ENCODE results near the gene ABCC11.
A peak's percentile ranks its signal among the peaks of the same experiment; 100 is the strongest.
"Not testable (repeated sequence)": the region's sequence is repeated elsewhere in the genome, so short reads cannot be mapped to it uniquely, and the experiment has no call there.

ABCC11 gene

GRCh38 chr16:48187779-48188178, 59.6 kb downstream of the ABCC11 start:
- no peak for TF ChIP-seq HDGF (IDR thresholded peaks at IDR 0.05; ENCODE audit: borderline replicate concordance)
- ChIA-PET POLR2A (no interaction called here), CTCF (no interaction called here)
- no peak for DNase-seq (ENCODE audit: extremely low spot score)

GRCh38 chr16:48184681-48185080, 62.7 kb downstream of the ABCC11 start:
- TF ChIP-seq SUZ12 (IDR thresholded peaks at IDR 0.05), result no peak
- no peak for TF ChIP-seq NFRKB (IDR thresholded peaks at IDR 0.05)
- no peak for TF ChIP-seq L3MBTL2 (conservative IDR thresholded peaks at IDR 0.05)
- TF ChIP-seq TARDBP (IDR thresholded peaks at IDR 0.05), result no peak
- no peak for TF ChIP-seq PKNOX1 (IDR thresholded peaks at IDR 0.05)
- no peak for TF ChIP-seq FOXM1 (IDR thresholded peaks at IDR 0.05; ENCODE audit: borderline replicate concordance)
- TF ChIP-seq CTBP1 (IDR thresholded peaks at IDR 0.05; ENCODE audit: borderline replicate concordance), result no peak
- TF ChIP-seq LEF1 (IDR thresholded peaks at IDR 0.05; ENCODE audit: borderline replicate concordance), result no peak
- no peak for TF ChIP-seq FOXK2 (IDR thresholded peaks at IDR 0.05)
- TF ChIP-seq ELF4 (IDR thresholded peaks at IDR 0.05), result no peak
- TF ChIP-seq ARNT (IDR thresholded peaks at IDR 0.05), result no peak
- TF ChIP-seq HDGF (IDR thresholded peaks at IDR 0.05; ENCODE audit: borderline replicate concordance), result no peak
- no peak for TF ChIP-seq ZNF384 (IDR thresholded peaks at IDR 0.05)
- no peak for TF ChIP-seq BHLHE40 (IDR thresholded peaks at IDR 0.05; ENCODE audit: borderline replicate concordance)
- no peak for TF ChIP-seq SP1 (IDR thresholded peaks at IDR 0.05)
- no peak for TF ChIP-seq FOXA1 (IDR thresholded peaks at IDR 0.05)
- ChIA-PET CTCF (interaction anchor here (1.5 kb wide), 1 partner anchor 446 kb away, joined by 4 read pairs; no protein-coding TSS in a partner anchor), POLR2A (no interaction called here)
- DNase-seq (ENCODE audit: extremely low spot score), result no peak

GRCh38 chr16:48182979-48183537, 64.3 kb downstream of the ABCC11 start:
- no peak for TF ChIP-seq SUZ12 (IDR thresholded peaks at IDR 0.05)
- no peak for TF ChIP-seq FOXK2 (IDR thresholded peaks at IDR 0.05)
- TF ChIP-seq CTBP1 (IDR thresholded peaks at IDR 0.05; ENCODE audit: borderline replicate concordance), result no peak
- no peak for TF ChIP-seq FOXM1 (IDR thresholded peaks at IDR 0.05; ENCODE audit: borderline replicate concordance)
- TF ChIP-seq ELF4 (IDR thresholded peaks at IDR 0.05), result no peak
- TF ChIP-seq ARNT (IDR thresholded peaks at IDR 0.05), result no peak
- TF ChIP-seq FOXA1 (IDR thresholded peaks at IDR 0.05), result no peak
- no peak for TF ChIP-seq BHLHE40 (IDR thresholded peaks at IDR 0.05; ENCODE audit: borderline replicate concordance)
- no peak for TF ChIP-seq PKNOX1 (IDR thresholded peaks at IDR 0.05)
- no peak for TF ChIP-seq NFRKB (IDR thresholded peaks at IDR 0.05)
- TF ChIP-seq HDGF (IDR thresholded peaks at IDR 0.05; ENCODE audit: borderline replicate concordance), result no peak
- TF ChIP-seq L3MBTL2 (conservative IDR thresholded peaks at IDR 0.05), result no peak
- no peak for TF ChIP-seq SP1 (IDR thresholded peaks at IDR 0.05)
- ChIA-PET CTCF (interaction anchor here (1.2 kb wide), 1 partner anchor 9 kb away, joined by 3 read pairs; no protein-coding TSS in a partner anchor), POLR2A (no interaction called here)
- no peak for DNase-seq (ENCODE audit: extremely low spot score)

- DNase-seq (ENCODE audit: extremely low spot score); POLR2A ChIA-PET; CTCF ChIA-PET: not testable (repeated sequence)
These were observed 65.4 kb downstream of the ABCC11 start for GRCh38 chr16:48181746-48182520.

GRCh38 chr16:48180868-48181480, 66.4 kb downstream of the ABCC11 start:
- POLR2A ChIA-PET, result no interaction called here
- DNase-seq (ENCODE audit: extremely low spot score), result no peak
- CTCF ChIA-PET, result no interaction called here
- no peak for TF ChIP-seq ARNT (IDR thresholded peaks at IDR 0.05)
- no peak for TF ChIP-seq PKNOX1 (IDR thresholded peaks at IDR 0.05)

- 0 out of 2 replicates have a peak, but pooled peaks have one; percentile 4 for TF ChIP-seq PKNOX1 (IDR thresholded peaks at IDR 0.05)
- no peak for TF ChIP-seq ELF4 (IDR thresholded peaks at IDR 0.05)
- TF ChIP-seq FOXM1 (IDR thresholded peaks at IDR 0.05; ENCODE audit: borderline replicate concordance), result no peak
- POLR2A ChIA-PET, result no interaction called here
- CTCF ChIA-PET, result interaction anchor here (0.6 to 1.5 kb wide), 3 partner anchors 11 to 598 kb away, joined by 3 to 5 read pairs (median 3); no protein-coding TSS in a partner anchor
- DNase-seq (ENCODE audit: extremely low spot score), result no peak
These were observed 70.5 kb downstream of the ABCC11 start for GRCh38 chr16:48176635-48177408.
